Spleen (tissue), 11 donors: Measurements from ENCODE around the gene PTPN13. TPM values are rescaled to one million over a fixed set of nuclear protein-coding genes. Genes with fewer than 3 reads are reported as not detected.

Source experiments
- DNase-seq: peaks from one replicate; pipeline ENCODE4 v3.0.0-alpha.2; 2020
- H3K27ac ChIP-seq, 8 donors: fragments of 200-600 bp; sonication (generic) in 7 of 8; 1 replicate in 4 of 8; 2 replicates in 4 of 8; pipeline versions ENCODE4 v1.5.0 to v1.8.0; 2016 to 2021; ENCODE audit warnings: inconsistent platforms in 4 of 8, mild to moderate bottlenecking in 4 of 8, moderate library complexity in 1 of 8
- H3K27me3 ChIP-seq, 7 donors: fragments of 200-600 bp; sonication (generic) in 6 of 7; replicated peaks in 1 of 7; 1 replicate in 4 of 7; 2 replicates in 3 of 7; pipeline versions ENCODE4 v1.5.0 to v1.8.0; 2016 to 2021; ENCODE audit warnings: inconsistent platforms in 3 of 7, mild to moderate bottlenecking in 1 of 7
- H3K36me3 ChIP-seq, 6 donors: fragments of 200-600 bp; sonication (generic) in 5 of 6; 1 replicate in 4 of 6; 2 replicates in 2 of 6; pipeline versions ENCODE4 v1.5.0 to v1.8.0; 2016 to 2021; ENCODE audit warnings: inconsistent platforms in 2 of 6
- H3K4me1 ChIP-seq, 6 donors: fragments of 200-600 bp; sonication (generic) in 5 of 6; 1 replicate in 3 of 6; 2 replicates in 3 of 6; pipeline versions ENCODE4 v1.5.0 to v1.8.0; 2016 to 2021; ENCODE audit warnings: inconsistent platforms in 3 of 6
- H3K4me3 ChIP-seq, 8 donors: fragments of 200-600 bp; sonication (generic) in 7 of 8; 1 replicate in 4 of 8; 2 replicates in 4 of 8; pipeline versions ENCODE4 v1.5.0 to v1.8.0; 2016 to 2021; ENCODE audit warnings: inconsistent platforms in 4 of 8, mild to moderate bottlenecking in 4 of 8, moderate library complexity in 2 of 8
- H3K9me3 ChIP-seq, 8 donors: fragments of 200-600 bp; sonication (generic) in 7 of 8; 1 replicate in 4 of 8; 2 replicates in 4 of 8; pipeline versions ENCODE4 v1.5.0 to v1.8.0; 2016 to 2021; ENCODE audit warnings: inconsistent platforms in 4 of 8
- POLR2A ChIP-seq, 3 donors: fragments of 450-650 bp; IDR thresholded peaks; one replicate each; pipeline ENCODE4 v1.5.1; 2017; ENCODE audit warnings: antibody characterized with exemption in 3 of 3, mild to moderate bottlenecking in 1 of 3
- POLR2AphosphoS5 ChIP-seq, 3 donors: sonication (generic); formaldehyde crosslinking; IDR thresholded peaks; one replicate each; pipeline ENCODE4 v1.5.1; 2017; ENCODE audit warnings: antibody characterized with exemption in 3 of 3
- WGBS, 5 donors: extraction: QIAGEN DNeasy Blood & Tissue Kit in 3 of 5; methylation state at CpG; one replicate each; pipeline versions ENCODE4 v1.1.5 to v1.1.7; 2013 to 2018; 5-methylcytosine and 5-hydroxymethylcytosine counted together
- intact Hi-C: fragments of 100-400 bp; cut with DNase I; formaldehyde crosslinking; loops from one replicate; pipeline ENCODE4 v1.15.0; 2023; ENCODE audit warnings: low total_unique reads
- polyA plus RNA-seq, 3 donors: library from polyadenylated mRNA; stranded (reverse); fragments of 200-250 nt; gene quantifications; one replicate each; pipeline ENCODE4 v1.2.1, GENCODE V29; 2013
- total RNA-seq, 7 donors: library from RNA; depleted of rRNA in 3 of 7; stranded (reverse); fragments of >200 nt in 3 of 7; fragmentation: NEBNext Ultra II Directional in 4 of 7; extraction: Animal tissue kit (Norgen Biotek cat#: 25700) in 4 of 7; gene quantifications; one replicate each; pipeline versions ENCODE4 v1.1.0 to v1.2.1, GENCODE V29; 2016 to 2021
- TF ChIP-seq, protein P1 (sequence below), 11 experiments: fragments of 200-600 bp in 7 of 11; fragments of 450-650 bp in 4 of 11; sonication (generic) in 4 of 11; IDR thresholded peaks in 8 of 11; conservative IDR thresholded peaks in 3 of 11; 1 replicate in 7 of 11; 2 replicates in 4 of 11; pipeline versions ENCODE4 v1.4.0 to v1.8.0; 2016 to 2021; ENCODE audit warnings: antibody characterized with exemption in 11 of 11, inconsistent platforms in 4 of 11, mild to moderate bottlenecking in 1 of 11
- donor health status: healthy with polysubstance abuse.
- donor health status: DM: no; HTN: no; CAD: no; lungs with moderate emphysema.
- donor health status: DM: no; HTN: no; CAD: no.
- donor health status: Bipolar disorder and iron deficiency.
- donor health status: healthy.
- donor health status: DM: no; HTN: no; CAD: no.
- donor health status: DM: yes; HTN: yes; CAD: no.

The PTPN13 gene
- total and polyA plus RNA-seq, 10 donors = 0.57 to 20.1 (median 10.5) TPM

DNA sequence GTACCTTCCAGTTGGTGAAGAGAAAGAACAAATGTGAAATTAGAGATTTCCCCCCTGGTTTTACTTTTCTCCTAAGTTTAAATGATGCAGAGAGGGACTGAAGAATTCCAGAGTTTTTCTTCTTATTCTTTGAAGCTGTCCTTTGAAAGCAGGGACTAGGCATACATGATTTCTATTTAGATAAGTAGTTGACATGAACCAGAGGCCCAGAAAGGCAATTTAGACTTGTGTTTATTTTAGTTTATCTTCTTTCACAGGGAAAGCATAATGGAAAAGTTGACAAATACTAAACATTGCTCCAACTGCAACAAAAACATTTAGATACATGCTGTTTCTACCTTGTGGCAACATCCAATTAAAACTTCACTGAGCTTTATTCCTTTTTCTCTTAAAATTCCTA, 32.0 kb downstream of the PTPN13 start:
- DNase-seq = no peak
- Histone ChIP-seq H3K27me3 (no peaks in the 10 kb centered on the region), H3K27ac (no peak overlapping the region), H3K4me3 (no peak overlapping the region), H3K9me3 (peaks cover 0 to 5% (median 0%) of the 10 kb centered on the region in 8 donors), H3K36me3 (no peaks in the 10 kb centered on the region), H3K4me1 (no peaks in the 10 kb centered on the region)
- intact Hi-C loops = no loop called here
- TF ChIP-seq POLR2A (IDR thresholded peaks at IDR 0.05) (no peak), POLR2AphosphoS5 (IDR thresholded peaks at IDR 0.05) (no peak)
- TF ChIP-seq, protein P1, sequence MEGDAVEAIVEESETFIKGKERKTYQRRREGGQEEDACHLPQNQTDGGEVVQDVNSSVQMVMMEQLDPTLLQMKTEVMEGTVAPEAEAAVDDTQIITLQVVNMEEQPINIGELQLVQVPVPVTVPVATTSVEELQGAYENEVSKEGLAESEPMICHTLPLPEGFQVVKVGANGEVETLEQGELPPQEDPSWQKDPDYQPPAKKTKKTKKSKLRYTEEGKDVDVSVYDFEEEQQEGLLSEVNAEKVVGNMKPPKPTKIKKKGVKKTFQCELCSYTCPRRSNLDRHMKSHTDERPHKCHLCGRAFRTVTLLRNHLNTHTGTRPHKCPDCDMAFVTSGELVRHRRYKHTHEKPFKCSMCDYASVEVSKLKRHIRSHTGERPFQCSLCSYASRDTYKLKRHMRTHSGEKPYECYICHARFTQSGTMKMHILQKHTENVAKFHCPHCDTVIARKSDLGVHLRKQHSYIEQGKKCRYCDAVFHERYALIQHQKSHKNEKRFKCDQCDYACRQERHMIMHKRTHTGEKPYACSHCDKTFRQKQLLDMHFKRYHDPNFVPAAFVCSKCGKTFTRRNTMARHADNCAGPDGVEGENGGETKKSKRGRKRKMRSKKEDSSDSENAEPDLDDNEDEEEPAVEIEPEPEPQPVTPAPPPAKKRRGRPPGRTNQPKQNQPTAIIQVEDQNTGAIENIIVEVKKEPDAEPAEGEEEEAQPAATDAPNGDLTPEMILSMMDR (IDR thresholded peaks at IDR 0.05 in 8 of 11, conservative IDR thresholded peaks at IDR 0.05 in 3 of 11) = no peak

DNA sequence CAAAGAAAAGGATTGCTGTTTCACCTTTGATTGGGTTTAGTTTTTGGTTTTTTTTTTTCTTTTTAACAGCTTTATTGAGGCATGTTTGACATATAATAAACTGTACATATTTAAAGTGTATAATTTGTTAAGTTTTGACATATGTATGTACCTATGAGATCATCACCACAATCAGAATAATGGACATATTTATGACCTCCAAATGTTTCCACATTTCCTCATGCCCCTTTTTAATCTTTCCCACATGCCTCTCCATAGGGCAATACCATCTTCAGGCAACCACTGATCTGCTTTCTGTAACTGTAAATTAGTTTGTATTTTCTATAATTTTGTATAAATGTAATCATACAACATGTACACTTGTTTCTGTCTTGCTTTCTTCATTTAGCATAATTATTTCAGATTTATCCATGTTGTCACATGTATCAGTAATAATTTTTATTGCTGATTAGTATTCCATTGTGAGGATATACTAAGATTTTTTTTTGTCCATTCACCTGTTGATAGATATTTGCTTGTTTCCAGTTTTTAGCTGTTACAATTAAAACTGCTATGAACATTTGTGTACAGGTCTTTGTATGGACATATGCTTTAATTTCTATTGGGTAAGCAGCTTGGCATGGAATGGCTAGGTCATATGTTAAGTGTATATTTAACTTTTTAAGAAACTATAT, 33.5 kb downstream of the PTPN13 start:
- no peaks in the 10 kb centered on the region for H3K36me3 ChIP-seq
- no peaks in the 10 kb centered on the region for H3K27me3 ChIP-seq
- no peak for TF ChIP-seq POLR2AphosphoS5 (IDR thresholded peaks at IDR 0.05)
- TF ChIP-seq, protein P1 (IDR thresholded peaks at IDR 0.05 in 8 of 11, conservative IDR thresholded peaks at IDR 0.05 in 3 of 11) = no peak
- no peak for TF ChIP-seq POLR2A (IDR thresholded peaks at IDR 0.05)
- no peak for DNase-seq
- H3K27ac ChIP-seq = no peak overlapping the region
- no peaks in the 10 kb centered on the region for H3K4me1 ChIP-seq
- H3K9me3 ChIP-seq = peaks cover 0 to 5% (median 0%) of the 10 kb centered on the region in 8 donors
- intact Hi-C loops = no loop called here
- H3K4me3 ChIP-seq = no peak overlapping the region

DNA sequence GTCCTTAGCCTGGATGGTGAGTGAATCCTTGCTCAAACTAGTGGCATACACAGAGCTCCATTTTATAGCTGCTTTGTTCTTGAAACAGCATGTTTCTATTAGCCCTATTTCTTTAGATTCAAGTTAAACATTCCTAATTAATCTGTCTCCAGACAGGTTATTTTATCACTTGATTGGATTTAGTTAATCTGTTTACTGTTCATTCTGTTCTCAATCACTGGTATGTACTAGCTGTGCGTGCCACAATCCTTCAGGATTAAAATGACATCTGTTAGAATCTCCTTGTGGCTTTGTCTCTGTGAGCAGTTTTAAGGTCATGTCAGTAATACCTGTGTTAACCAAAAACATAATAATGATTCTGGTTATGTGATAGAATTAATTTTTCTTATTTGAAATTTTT, 36.5 kb downstream of the PTPN13 start:
- WGBS, 5 donors = 74 to 89% (median 82%) methylated on average over 1 of the region's 1 CpG
- DNase-seq = no peak

DNA sequence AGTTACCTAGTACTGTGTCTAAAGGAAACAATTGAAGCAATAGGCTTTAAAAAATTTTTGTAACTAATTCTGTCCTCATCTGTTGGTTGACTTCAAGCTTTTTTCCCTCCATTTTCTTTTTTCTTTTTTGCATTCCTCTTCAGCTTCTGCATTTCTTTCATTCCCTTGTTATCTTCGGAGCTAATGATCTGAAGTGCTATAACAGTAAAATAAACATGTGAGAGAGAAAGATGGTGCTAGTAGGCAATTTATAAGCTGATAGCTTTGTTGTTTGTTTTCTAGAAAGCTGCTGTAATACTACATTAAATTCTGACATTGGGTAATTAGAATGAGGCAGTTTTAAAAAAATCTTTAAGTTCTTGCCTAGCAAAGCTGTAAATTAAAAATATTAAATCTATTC, 37.1 kb downstream of the PTPN13 start:
- no peak overlapping the region for H3K4me3 ChIP-seq
- H3K27ac ChIP-seq = no peak overlapping the region
- TF ChIP-seq, protein P1 (IDR thresholded peaks at IDR 0.05 in 8 of 11, conservative IDR thresholded peaks at IDR 0.05 in 3 of 11) = no peak
- TF ChIP-seq POLR2AphosphoS5 (IDR thresholded peaks at IDR 0.05) (no peak), POLR2A (IDR thresholded peaks at IDR 0.05) (no peak)
- no peak for DNase-seq
- H3K36me3 ChIP-seq = no peaks in the 10 kb centered on the region
- peaks cover 0 to 12% (median 0%) of the 10 kb centered on the region in 8 donors for H3K9me3 ChIP-seq
- H3K27me3 ChIP-seq = no peaks in the 10 kb centered on the region
- intact Hi-C loops = no loop called here
- 77 to 98% (median 95%) methylated on average over 1 of the region's 1 CpG for WGBS, 5 donors
- no peaks in the 10 kb centered on the region for H3K4me1 ChIP-seq

More for the DNA sequence above, 36.5 kb downstream of the PTPN13 start:
- H3K36me3 ChIP-seq = no peaks in the 10 kb centered on the region
- TF ChIP-seq POLR2AphosphoS5 (IDR thresholded peaks at IDR 0.05) = no peak
- TF ChIP-seq POLR2A (IDR thresholded peaks at IDR 0.05) = no peak
- TF ChIP-seq, protein P1 (IDR thresholded peaks at IDR 0.05 in 8 of 11, conservative IDR thresholded peaks at IDR 0.05 in 3 of 11) = no peak
- intact Hi-C loops = no loop called here
- H3K4me1 ChIP-seq = no peaks in the 10 kb centered on the region
- H3K9me3 ChIP-seq = peaks cover 0 to 12% (median 0%) of the 10 kb centered on the region in 8 donors
- no peaks in the 10 kb centered on the region for H3K27me3 ChIP-seq
- H3K27ac ChIP-seq = no peak overlapping the region
- no peak overlapping the region for H3K4me3 ChIP-seq
